ENCODE results near the gene CDKN3.

GRCh38 chr14:54423991-54424390 lies 27.2 kb downstream of the CDKN3 start:
- TF ChIP-seq CTCF (IDR thresholded peaks at IDR 0.05; ENCODE audit: insufficient read depth, low read length) (no peak), REST (IDR thresholded peaks at IDR 0.05; ENCODE audit: insufficient replicate concordance, low read depth) (no peak), POLR2AphosphoS5 (IDR thresholded peaks at IDR 0.05; ENCODE audit: low read depth) (no peak), SPI1 (IDR thresholded peaks at IDR 0.05; ENCODE audit: borderline replicate concordance, low read depth) (no peak)

Measured in HL-60 (cell line).